ENCODE data around the gene CCAR1.
"Not testable (repeated sequence)": the region's sequence is repeated elsewhere in the genome, so short reads cannot be mapped to it uniquely, and the experiment has no call there.

CCAR1 gene, protein sequence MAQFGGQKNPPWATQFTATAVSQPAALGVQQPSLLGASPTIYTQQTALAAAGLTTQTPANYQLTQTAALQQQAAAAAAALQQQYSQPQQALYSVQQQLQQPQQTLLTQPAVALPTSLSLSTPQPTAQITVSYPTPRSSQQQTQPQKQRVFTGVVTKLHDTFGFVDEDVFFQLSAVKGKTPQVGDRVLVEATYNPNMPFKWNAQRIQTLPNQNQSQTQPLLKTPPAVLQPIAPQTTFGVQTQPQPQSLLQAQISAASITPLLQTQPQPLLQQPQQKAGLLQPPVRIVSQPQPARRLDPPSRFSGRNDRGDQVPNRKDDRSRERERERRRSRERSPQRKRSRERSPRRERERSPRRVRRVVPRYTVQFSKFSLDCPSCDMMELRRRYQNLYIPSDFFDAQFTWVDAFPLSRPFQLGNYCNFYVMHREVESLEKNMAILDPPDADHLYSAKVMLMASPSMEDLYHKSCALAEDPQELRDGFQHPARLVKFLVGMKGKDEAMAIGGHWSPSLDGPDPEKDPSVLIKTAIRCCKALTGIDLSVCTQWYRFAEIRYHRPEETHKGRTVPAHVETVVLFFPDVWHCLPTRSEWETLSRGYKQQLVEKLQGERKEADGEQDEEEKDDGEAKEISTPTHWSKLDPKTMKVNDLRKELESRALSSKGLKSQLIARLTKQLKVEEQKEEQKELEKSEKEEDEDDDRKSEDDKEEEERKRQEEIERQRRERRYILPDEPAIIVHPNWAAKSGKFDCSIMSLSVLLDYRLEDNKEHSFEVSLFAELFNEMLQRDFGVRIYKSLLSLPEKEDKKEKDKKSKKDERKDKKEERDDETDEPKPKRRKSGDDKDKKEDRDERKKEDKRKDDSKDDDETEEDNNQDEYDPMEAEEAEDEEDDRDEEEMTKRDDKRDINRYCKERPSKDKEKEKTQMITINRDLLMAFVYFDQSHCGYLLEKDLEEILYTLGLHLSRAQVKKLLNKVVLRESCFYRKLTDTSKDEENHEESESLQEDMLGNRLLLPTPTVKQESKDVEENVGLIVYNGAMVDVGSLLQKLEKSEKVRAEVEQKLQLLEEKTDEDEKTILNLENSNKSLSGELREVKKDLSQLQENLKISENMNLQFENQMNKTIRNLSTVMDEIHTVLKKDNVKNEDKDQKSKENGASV

DNA sequence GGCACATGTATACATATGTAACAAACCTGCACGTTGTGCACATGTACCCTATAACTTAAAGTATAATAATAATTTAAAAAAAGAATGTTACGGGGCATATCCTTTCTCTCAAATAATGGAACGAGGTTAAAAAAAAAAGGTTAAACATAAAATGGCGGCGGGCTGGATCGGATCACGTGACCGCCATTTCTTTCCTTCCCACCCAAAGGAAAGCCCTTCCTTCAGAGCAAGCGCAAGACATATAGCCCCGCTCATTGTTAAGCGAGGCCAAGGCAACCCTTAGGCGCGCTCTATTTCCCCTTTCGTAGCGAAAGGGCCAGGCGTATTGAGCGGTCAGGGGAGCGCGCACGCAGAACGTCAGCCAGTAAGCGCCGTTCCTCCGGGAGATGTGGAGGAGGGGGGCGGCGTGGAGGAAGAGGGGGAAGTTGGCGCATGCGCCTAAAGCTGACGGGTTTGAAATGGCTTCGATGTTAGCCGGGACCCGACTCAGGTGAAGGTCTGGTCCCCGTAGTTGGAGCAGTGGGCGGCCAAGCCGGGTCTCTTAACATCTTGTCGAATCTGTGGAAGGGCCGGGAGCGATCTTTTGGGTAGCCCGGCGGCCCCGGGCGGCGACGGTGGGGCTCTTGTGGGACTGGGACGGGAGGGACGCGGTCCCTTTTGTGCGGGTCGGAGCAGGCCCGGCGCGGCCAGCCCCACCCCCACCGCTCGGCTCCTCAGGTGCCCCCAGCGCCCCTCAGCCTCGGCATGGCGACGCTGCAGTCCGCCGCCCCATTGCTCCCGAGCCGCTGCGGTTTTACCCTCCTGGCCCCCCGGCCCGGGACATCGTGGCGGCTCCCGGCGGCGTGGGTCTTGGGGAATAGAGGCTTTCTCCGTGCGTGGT is at the start of gene CCAR1:
TSS of gene CCAR1 (plus strand) at position 447 of the 880 bp plus-strand sequence. CDS start 1,266 bp downstream, outside the sequence.
- H3K27ac ChIP-seq = peak within 1 kb of the TSS; percentile 75 to 99 (median 95)
- H3K4me3 ChIP-seq = peak within 1 kb of the TSS; percentile 85 to 99 (median 96)

DNA sequence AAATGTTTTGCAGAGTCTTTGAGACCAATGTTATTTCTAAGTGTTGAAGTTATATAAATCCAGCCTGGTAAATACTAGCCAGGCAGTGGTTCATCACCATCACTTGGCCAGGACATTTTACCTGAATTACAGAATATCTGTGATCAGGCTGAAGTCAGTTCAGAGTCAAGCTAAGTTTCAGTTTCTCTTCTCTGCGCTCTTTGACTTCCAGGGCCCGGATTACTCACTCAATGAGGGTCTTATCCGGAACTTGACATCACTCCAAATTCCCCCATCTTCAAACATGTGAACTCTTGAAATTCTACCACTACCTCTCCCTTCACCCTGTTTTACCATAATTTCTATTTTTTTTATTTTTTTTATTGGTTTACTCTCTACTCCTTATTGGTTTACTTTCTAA is 36.6 kb upstream of the CCAR1 start:
- Histone ChIP-seq H3K27ac (peak overlapping the region in 1 of 21 experiments; percentile 14), H3K4me3 (no peak overlapping the region)

DNA sequence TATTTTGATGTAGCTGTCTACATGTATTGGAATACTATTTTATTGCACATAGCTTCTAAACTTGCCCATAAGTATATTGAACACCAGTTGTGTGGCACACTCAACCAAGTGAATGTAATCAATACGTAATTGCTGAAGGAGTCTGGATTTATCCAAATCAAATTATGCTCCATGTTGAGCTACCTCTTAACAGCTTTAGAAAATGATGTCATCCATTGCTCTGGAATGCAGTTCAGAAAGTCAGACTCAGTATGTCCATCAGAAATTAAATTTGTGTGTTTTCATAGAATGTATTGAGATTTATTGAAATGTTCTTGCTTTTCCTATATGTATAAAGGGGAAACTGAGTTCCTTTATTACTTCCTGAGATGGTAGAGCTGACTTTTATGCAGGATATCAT is 25.0 kb upstream of the CCAR1 start:
- Histone ChIP-seq H3K27ac (no peak overlapping the region), H3K4me3 (no peak overlapping the region)

DNA sequence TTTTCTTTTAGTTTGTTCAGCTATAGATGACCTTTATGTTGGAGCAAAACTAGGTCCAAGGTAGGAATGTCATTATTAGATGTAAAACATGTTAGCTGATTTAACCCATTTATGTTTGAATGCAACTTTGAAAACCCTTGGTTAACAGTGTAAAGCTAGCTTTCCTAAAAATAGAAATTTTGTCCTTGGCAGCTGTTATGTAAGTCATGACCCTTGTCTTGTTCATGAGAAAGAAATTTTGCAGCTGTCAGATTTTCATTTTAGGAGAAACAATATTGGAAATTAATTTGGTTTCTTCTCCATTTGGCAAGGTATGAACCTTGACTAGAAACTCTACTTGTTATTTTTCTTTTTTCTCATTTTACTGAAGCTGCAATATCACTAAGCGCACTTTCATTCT is 23.9 kb upstream of the CCAR1 start:
- H3K4me3 ChIP-seq = no peak overlapping the region
- no peak overlapping the region for H3K27ac ChIP-seq

DNA sequence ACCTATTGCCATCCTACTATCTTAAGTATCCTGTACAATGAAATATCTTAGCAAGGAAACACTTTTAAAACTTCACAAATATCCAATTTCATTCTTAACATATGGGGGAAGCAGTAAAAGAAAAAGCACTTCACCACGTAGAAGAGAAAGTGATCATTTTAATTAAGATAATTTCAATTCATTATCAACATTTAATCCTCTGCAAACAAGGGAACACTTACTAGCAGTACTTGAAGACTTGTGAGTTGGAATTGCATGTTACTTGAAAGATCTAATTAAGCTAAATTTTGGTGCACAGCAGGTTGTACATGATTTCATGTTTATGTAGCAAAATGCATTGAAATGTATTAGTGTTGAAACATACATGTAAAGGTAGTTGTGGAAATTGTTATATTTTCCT is 20.8 kb upstream of the CCAR1 start:
- H3K27ac ChIP-seq = no peak overlapping the region
- no peak overlapping the region for H3K4me3 ChIP-seq

DNA sequence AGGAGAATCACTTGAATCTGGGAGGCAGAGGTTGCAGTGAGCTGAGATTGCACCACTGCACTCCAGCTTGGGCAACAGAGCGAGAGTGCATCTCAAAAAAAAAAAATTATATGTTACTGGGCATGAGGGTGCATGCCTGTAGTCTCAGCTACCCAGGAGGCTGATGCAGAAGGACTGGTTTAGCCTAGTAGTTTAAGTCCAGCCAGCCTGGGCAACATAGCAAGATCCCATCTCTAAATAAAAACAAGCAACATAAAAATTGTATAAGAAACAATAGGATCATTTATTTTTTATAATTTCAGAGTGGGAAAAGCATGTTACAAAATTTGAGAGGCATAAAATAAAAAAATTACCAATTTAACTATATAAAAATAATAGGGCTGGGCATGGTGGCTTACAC is 15.5 kb upstream of the CCAR1 start:
- H3K4me3 ChIP-seq = no peak overlapping the region
- H3K27ac ChIP-seq = no peak overlapping the region

DNA sequence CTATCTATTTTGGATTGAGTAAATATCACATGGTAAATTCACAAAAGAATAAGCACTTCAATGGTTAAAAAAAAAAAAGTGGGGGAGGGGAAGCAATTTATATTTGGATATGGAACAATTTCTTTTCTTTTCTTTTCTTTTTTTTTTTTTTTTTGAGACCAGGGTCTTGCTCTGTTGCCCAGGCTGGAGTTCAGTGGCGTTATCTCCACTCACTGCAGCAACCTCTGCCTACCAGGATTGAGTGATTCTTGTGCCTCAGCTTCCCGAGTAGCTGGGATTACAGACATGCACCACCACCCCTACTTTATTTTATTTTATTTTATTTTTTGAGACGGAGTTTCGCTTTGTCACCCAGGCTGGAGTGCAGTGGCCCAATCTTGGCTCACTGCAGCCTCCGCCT is 12.1 kb upstream of the CCAR1 start:
- H3K27ac ChIP-seq, H3K4me3 ChIP-seq: not testable (repeated sequence)

DNA sequence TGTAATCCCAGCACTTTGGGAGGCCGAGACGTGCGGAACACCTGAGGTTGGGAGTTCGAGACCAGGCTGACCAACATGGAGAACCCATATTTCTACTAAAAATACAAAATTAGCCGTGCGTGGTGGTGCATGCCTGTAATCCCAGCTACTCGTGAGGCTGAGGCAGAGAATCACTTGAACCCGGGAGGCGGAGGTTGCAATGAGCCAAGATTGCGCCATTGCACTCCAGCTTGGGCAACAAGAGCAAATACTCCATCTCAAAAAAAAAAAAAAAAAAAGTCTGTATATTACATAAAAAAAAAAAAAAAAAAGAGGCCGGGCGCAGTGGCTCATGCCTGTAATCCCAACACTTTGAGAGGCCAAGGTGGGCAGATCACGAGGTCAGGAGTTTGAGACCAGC is 8.0 kb upstream of the CCAR1 start:
- not testable (repeated sequence) for H3K27ac ChIP-seq, H3K4me3 ChIP-seq

DNA sequence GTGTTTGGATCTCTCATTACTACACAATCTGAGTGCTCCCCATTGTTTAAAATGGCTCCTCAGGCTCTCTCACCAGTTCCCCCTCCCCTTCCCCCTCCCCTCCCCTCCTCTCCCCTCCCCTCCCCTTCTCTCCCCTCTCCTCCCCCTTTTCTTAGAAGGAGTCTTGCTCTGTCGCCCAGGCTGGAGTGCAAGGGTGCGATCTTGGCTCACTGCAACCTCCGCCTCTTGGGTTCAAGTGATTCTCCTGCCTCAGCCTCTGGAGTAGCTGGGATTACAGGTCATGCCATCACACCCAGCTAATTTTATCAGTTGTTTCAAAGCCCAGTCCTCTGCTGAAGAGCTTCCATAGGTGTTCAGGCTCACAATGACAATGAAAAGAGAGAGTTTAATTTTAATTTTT is 3.6 kb upstream of the CCAR1 start:
- Histone ChIP-seq H3K4me3 (no peak overlapping the region), H3K27ac (no peak overlapping the region)

DNA sequence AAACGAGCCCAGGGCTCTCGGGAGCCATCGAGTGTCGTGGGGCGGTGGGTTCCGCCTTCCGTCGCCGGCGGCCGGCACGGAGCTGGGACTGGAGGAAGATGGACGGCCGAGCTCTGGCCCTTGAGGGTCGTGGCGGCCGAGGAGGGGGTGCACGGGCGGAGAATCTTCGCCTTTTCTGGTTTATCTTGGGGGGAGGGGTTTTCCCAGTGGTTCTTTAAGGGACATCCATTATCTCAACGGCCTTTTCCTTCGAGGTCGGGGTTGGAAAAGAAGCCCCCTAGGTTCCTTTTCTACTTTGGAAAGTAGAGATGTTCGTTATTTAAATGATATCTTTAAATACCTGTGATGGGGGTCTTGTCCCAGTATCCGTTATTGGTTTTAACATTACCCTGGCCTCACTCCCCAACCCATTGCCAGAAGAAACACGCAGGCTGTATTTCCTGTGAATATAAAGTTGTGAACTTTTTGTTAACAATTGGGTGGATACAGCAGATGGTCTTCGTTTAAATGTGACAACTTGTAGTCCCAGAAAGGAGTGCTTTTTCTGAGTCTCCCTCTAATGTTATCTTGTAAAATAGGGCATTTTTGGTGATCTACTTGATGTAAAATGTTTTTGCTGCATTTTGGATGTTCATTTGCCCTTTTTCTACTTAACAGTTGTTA is 765 bp downstream of the CCAR1 start:
- Histone ChIP-seq H3K4me3 (peak overlapping the region; percentile 85 to 99 (median 96)), H3K27ac (peak overlapping the region; percentile 75 to 99 (median 95))

DNA sequence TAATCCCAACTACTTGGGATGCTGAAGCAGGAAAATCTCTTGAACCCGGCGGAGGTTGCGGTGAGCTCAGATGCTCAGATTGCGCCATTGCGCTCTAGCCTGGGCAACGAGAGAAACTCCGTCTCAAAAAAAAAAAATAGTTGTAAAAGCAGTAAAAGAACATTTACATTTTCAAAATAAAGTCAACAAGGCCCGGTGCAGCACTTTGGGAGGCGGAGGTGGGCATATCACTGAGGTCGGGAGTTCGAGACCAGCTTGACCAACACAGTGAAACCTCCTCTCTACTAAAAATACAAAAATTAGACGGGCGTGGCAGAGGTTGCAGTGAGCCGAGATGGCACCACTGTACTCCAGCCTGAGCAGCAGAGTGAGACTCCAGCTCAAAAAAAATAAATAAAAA is 4.0 kb downstream of the CCAR1 start:
- H3K27ac ChIP-seq = no peak overlapping the region

DNA sequence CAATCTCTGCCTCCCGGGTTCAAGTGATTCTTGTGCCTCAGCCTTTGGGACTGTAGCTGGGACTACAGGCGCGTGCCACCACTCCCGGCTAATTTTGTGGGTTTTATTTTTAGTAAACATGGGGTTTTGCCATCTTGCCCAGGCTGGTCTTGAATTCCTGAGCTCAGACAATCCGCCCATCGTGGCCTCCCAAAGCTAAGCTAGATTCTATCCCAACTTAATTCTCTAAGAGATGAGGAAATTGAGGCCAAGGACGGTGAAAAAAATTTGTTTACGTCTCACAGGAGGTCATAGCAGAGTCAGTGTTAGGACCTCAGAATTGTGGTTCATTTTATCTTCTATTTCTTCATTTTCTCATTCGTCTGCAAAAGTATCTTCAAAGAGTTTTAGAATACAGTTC is 6.1 kb downstream of the CCAR1 start:
- Histone ChIP-seq H3K27ac (no peak overlapping the region), H3K4me3 (no peak overlapping the region)

More for the DNA sequence above, 4.0 kb downstream of the CCAR1 start:
- no peak overlapping the region for H3K4me3 ChIP-seq

DNA sequence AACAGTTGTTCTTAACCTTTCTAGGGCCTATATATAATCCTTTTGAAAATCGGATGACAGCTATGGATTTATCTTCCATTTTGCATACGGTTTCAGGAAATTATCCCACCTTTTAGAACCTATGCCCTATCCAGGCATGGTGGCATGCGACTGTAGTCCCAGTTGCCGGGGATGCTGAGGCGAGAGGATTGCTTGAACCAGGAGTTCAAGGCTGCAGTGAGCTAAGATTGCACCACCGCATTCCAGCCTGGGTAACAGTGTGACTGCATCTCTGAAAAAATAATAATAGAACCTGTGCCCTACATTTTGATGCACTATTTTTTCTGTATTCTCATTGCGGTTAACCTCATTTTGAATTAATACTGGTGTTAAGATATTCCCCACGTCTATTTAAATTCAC is 11.6 kb downstream of the CCAR1 start:
- H3K4me3 ChIP-seq = no peak overlapping the region

DNA sequence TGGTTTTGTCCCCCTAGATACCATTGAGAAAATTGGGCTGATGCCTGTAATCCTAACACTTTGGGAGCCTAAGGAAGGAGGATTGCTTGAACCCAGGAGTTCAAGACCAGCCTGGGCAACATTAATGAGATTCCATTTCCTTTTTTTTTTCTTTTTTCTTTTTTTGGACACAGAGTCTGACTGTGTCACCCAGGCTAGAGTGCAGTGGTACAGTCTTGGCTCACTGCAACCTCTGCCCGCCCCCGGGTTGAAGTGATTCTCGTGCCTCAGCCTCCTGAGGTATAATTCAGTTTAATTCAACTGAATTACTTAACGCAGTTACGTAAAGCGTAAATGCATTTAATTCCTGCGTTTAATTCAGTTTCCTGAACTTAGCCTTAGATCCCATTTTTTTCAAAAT is 13.3 kb downstream of the CCAR1 start:
- Histone ChIP-seq H3K4me3 (no peak overlapping the region), H3K27ac (no peak overlapping the region)

More for the DNA sequence above, 11.6 kb downstream of the CCAR1 start:
- H3K27ac ChIP-seq = no peak overlapping the region

DNA sequence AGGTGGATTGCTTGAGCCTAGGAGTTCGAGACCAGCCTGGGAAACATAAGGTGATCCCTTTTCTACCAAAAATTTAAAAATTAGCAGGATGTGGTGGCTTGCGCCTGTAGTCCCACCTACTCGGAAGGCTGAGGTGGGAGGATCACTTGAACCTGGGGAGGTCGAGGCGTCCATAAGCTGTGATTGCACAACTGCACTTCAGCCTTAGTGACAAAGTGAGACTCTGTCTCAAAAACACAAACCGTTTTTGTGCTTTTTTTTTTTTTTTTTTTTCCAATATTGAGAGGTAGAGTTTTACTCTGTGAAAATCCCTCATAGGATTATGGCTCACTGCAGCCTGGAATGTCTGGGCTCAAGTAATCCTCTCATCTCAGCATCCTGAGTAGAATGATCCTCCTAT is 14.1 kb downstream of the CCAR1 start:
- H3K27ac ChIP-seq = no peak overlapping the region
- H3K4me3 ChIP-seq = no peak overlapping the region

DNA sequence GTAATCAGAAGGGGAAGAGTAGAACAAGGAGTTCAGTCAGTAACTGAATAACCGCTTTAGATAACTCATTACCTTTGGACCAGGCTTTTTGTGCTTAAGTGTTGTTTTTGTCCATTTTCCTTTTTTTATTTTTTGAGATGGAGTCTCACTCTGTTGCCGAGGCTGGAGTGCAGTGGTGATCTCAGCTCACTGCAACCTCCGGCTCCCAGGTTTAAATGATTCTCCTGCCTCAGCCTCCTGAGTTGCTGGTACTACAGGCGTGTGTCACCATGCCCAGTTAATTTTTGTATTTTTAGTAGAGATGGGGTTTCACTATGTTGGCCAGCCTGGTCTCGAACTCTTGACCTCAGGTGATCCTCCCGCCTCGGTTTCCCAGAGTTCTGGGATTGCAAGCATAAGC is 14.7 kb downstream of the CCAR1 start:
- H3K27ac ChIP-seq = not testable (repeated sequence)

DNA sequence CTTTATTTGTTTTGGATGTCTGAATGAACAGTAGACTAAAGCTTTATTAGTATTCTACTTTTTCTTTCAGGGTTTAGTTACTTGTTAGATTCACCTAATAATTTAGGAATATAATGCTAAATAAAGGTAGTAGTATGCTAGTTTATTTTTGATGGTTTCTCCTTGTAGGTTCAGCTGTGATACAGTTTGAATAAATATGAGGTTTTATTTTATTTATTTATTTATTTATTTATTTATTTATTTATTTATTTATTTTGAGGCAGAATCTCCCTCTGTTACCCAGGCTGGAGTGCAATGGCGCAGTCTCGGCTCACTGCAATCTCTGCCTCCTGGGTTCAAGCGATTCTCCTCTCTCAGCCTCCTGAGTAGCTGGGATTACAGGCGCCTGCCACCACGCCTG is 19.6 kb downstream of the CCAR1 start:
- not testable (repeated sequence) for H3K27ac ChIP-seq, H3K4me3 ChIP-seq

More for the DNA sequence above, 14.7 kb downstream of the CCAR1 start:
- not testable (repeated sequence) for H3K4me3 ChIP-seq

DNA sequence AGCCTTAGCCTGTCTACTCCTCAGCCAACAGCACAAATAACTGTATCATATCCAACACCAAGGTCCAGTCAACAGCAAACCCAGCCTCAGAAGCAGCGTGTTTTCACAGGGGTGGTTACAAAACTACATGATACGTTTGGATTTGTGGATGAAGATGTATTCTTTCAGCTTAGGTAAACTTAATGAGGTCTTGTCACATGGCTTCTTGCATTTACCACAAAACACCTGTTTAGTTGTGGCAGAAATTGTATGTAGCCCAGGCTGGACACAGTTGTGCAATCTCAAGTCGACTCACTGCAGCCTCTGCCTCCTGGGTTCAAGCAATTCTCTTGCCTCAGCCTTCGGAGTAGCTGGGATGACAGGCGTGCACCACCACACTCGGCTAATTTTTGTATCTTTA is 21.4 kb downstream of the CCAR1 start:
- Histone ChIP-seq H3K4me3 (no peak overlapping the region), H3K27ac (no peak overlapping the region)
